AG10803 (cell line): Measurements from ENCODE around the gene SLC25A33.

Experiments
- DNase-seq: peaks from one replicate; pipeline ENCODE4 v3.0.0; 2010; ENCODE audit warnings: low read depth
- H3K4me3 ChIP-seq: 2 replicates; pipeline ENCODE4 v1.5.1; 2011; ENCODE audit warnings: mild to moderate bottlenecking, low read length, control low read depth
- CTCF ChIP-seq: conservative IDR thresholded peaks from 2 replicates; pipeline ENCODE4 v1.5.1; 2011; ENCODE audit warnings: mild to moderate bottlenecking, low read length, control low read depth, inconsistent platforms

The SLC25A33 gene

GRCh38 chr1:9597361-9598315 is 58.4 kb downstream of the SLC25A33 start:
- no peak overlapping the region for H3K4me3 ChIP-seq
- DNase-seq = no peak
- TF ChIP-seq CTCF = no peak

GRCh38 chr1:9598316-9598700 is 59.0 kb downstream of the SLC25A33 start:
- TF ChIP-seq CTCF = no peak
- no peak for DNase-seq
- no peak overlapping the region for H3K4me3 ChIP-seq

GRCh38 chr1:9599741-9600140 is 60.5 kb downstream of the SLC25A33 start:
- no peak overlapping the region for H3K4me3 ChIP-seq
- TF ChIP-seq CTCF = no peak
- no peak for DNase-seq

GRCh38 chr1:9600861-9601834 is 61.9 kb downstream of the SLC25A33 start:
- no peak for DNase-seq
- no peak overlapping the region for H3K4me3 ChIP-seq
- no peak for TF ChIP-seq CTCF

GRCh38 chr1:9601942-9602793 is 62.9 kb downstream of the SLC25A33 start:
- DNase-seq = no peak
- TF ChIP-seq CTCF = no peak
- no peak overlapping the region for H3K4me3 ChIP-seq

GRCh38 chr1:9602794-9603167 is 63.5 kb downstream of the SLC25A33 start:
- no peak overlapping the region for H3K4me3 ChIP-seq
- no peak for TF ChIP-seq CTCF
- no peak for DNase-seq
